GM18909 (cell line): ENCODE results near the gene H19.

Experiments used
- ATAC-seq: cut with Tn5 transposase; IDR thresholded peaks from one replicate; pipeline ENCODE4 v1.9.1; 2021; ENCODE audit warnings: mild to moderate bottlenecking; ENCODE audit not compliant: unreplicated experiment, poor library complexity

H19 gene

DNA sequence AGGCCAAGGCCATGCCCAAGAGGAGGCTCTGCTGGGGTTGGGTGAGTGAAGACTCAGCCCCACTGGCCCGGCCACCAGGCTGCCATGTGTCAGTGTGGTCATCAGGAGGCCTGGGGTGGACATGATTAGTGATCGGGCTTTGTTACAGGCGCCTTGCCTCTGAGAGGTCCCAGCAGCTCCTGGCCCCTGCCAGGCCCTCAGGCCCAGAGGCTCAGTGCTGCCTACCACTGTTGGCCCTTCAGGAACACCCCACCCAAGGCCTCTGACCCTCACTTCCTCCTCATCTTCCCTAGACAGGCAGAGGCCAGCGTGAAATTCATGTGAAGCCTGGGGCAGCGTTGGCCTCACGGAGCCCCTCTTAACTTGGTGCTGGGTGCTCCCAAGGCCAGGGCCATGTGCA lies 48.3 kb downstream of the H19 start:
- no peak for ATAC-seq

DNA sequence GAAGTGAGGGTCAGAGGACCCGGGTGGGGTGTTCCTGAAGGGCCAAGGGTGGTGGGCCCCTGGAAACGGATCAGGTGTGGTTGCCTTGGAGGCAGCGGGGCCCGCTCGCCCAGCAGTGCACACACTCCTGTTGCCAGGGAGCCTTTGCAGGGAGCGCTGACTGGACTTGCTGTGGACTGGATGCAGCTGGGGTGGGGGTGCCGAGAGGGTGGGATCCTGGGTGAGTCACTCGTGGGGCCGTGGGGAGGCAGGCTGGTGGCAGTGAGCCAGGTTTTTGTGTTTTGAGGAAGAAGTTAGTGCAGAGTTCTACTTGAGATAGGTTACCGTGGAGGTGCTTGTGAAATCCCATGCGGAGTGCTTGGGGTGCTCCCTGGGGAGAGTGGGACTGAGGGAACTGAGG lies 49.3 kb downstream of the H19 start:
- no peak for ATAC-seq

DNA sequence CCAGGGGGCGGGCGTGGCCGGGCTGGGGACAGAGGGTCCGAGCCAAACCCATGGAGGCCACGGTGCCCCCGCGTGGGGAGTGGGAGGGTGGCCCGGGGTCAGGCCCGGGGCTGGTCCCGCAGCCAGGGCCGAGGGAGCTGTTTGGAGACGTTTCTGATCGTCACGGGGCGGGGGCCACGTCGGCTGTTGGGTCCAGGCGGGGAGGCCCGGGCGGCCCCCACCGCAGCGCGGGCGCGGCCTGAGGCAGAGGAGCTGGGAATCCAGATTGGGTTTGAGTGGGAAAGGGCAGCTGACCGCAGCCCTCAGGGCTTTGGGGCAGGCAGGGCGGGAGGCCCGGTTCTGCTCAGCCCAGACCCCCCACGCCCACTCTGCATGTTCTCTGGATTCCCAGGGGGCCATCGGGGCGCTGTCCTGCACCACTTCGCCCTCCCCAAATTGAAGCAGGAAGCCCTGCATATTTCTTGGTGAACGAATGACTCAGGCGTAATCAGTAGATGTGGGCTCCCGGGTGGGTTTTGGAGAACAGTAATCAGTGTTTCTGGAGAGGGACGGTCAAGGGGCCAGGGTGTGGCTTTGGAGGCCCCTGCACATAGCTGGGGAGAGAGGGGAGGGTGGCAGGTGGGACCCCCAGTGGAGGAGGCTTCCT lies 49.9 kb downstream of the H19 start:
- ATAC-seq = no peak

DNA sequence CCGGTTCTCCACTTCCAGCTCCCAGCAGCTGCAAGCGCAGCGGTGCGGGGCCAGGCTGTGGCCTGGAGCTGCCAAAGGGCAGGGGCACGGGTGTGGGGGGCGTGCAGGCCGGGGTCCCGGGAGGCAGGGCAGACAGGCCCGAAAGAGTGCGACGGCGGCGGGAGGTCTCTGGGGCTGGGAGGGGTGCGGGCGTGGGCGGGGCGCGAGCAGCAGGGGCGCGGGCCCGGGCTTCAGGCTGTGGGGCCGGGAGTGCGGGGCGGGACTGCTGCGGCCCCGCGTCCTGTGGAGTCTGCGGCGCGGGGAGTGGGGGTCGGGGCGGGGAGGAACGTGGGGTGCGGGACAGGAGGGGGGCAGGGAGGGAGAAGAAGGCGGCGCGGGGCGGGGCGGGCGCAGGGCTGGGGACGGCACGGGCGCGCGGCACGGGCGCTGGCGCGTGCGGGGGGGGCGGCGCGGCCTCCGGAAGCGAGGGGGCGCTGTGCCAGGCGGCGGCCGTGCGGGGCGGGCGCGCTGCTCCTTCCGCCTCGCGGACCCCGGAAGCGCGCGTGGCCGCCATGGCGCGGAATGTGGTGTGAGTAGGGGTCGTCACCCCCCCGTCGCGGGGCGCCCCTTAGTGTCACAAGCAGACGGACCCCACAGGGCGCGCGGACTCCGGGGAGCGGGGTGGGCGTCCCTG lies 50.7 kb downstream of the H19 start, which contains the start of gene MRPL23:
Gene MRPL23, plus strand, starts transcription at position 521 of the 673 bp plus-strand sequence. Its CDS starts 31 bp downstream, at position 552.
- no peak for ATAC-seq
